NCI-H82 (cell line): ENCODE data around the gene AKTIP.
"Not testable (repeated sequence)": the region's sequence is repeated elsewhere in the genome, so short reads cannot be mapped to it uniquely, and the experiment has no call there.

ENCODE experiments used
- DNase-seq: peaks from one replicate; lab custom pipeline; 2025; lab: John Stamatoyannopoulos, UW

The AKTIP gene

GRCh38 chr16:53515811-53516210 is 12.8 kb upstream of the AKTIP start:
- DNase-seq: no peak

GRCh38 chr16:53515259-53515658 is 12.2 kb upstream of the AKTIP start:
- DNase-seq: no peak

- not testable (repeated sequence) for DNase-seq
These were observed 9.8 kb upstream of the AKTIP start for GRCh38 chr16:53512795-53513194.

GRCh38 chr16:53511403-53512280 is 8.6 kb upstream of the AKTIP start:
- no peak for DNase-seq

GRCh38 chr16:53511084-53511402 is 8.0 kb upstream of the AKTIP start:
- peak; percentile 24 for DNase-seq

- DNase-seq: peak; percentile 28
These were observed 7.7 kb upstream of the AKTIP start for GRCh38 chr16:53510704-53511070.

GRCh38 chr16:53509906-53510703 is 7.1 kb upstream of the AKTIP start:
- DNase-seq: peak; percentile 61

- no peak for DNase-seq
These were observed 4.6 kb upstream of the AKTIP start for GRCh38 chr16:53507464-53508179.

- no peak for DNase-seq
These were observed 3.2 kb upstream of the AKTIP start for GRCh38 chr16:53506254-53506653.

- peak; percentile 63 for DNase-seq
These were observed 1.7 kb upstream of the AKTIP start for GRCh38 chr16:53504665-53505064.

- peak; percentile 72 for DNase-seq
These were observed 1.1 kb upstream of the AKTIP start for GRCh38 chr16:53503991-53504663.

- peak; percentile 100 for DNase-seq
These were observed 388 bp upstream of the AKTIP start for GRCh38 chr16:53503270-53503923.

GRCh38 chr16:53501216-53501859 is 1.7 kb downstream of the AKTIP start:
- no peak for DNase-seq

- no peak for DNase-seq
These were observed 4.0 kb downstream of the AKTIP start for GRCh38 chr16:53498984-53499383.

GRCh38 chr16:53495325-53495724 is 7.7 kb downstream of the AKTIP start:
- DNase-seq: no peak

GRCh38 chr16:53494636-53495035 is 8.4 kb downstream of the AKTIP start:
- DNase-seq: no peak

- DNase-seq: no peak
These were observed 10.5 kb downstream of the AKTIP start for GRCh38 chr16:53492503-53492902.

GRCh38 chr16:53489755-53490154 is 13.3 kb downstream of the AKTIP start:
- DNase-seq: no peak

- DNase-seq: no peak
These were observed 16.8 kb downstream of the AKTIP start for GRCh38 chr16:53486230-53486629.

- no peak for DNase-seq
These were observed 18.5 kb downstream of the AKTIP start for GRCh38 chr16:53484542-53484941.

- no peak for DNase-seq
These were observed 20.9 kb downstream of the AKTIP start for GRCh38 chr16:53482123-53482522.
